HG03378 (cell line): ENCODE data around the gene PLPPR1.

Source experiments
- ATAC-seq: cut with Tn5 transposase; IDR thresholded peaks from one replicate; pipeline ENCODE4 v1.9.1; 2021; ENCODE audit warnings: mild to moderate bottlenecking, moderate library complexity; ENCODE audit not compliant: unreplicated experiment

The PLPPR1 gene

DNA sequence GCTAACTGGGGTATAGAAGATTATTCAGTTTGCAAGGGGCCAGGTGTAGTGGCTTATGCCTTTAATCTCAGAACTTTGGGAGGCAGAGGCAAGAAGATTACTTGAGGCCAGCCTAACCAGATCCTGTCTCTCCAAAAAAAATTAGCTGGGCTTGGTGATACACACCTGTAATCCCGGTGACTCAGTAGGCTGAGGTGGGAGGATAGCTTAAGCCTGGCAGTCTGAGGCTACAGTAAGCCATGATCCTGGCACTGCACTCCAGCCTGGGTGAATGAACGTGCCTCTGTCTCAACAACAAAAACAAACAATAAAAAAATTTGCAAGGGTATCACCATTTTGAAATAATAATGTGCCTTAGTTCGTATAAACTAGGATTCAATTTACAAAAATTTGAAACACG lies 305.0 kb downstream of the PLPPR1 start:
- no peak for ATAC-seq

GRCh38 chr9:101333926-101334702 lies 305.6 kb downstream of the PLPPR1 start:
- no peak for ATAC-seq

GRCh38 chr9:101336091-101336490 lies 307.6 kb downstream of the PLPPR1 start:
- ATAC-seq: no peak

GRCh38 chr9:101337237-101337636 lies 308.7 kb downstream of the PLPPR1 start:
- ATAC-seq: no peak

DNA sequence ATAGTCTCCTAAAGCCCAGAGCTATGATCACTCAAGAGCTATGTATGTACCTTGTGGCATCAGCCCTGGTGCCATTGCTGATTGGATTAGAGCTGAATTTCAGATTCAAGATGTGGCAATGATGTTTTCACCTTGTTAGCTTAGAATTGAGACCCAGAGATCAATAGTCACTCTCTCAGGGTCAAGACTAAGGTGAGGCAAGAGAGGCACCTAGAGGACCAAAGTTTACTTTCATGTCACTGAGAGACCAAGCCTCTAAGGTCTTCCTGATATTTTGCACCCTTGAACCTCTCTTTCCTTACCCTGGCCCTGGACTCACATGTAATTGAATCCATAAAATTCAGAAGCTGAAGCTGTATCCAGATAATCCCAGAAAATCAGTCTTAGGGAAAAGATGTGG lies 313.4 kb downstream of the PLPPR1 start:
- no peak for ATAC-seq

- no peak for ATAC-seq
These were observed 314.1 kb downstream of the PLPPR1 start for GRCh38 chr9:101342595-101342994.

DNA sequence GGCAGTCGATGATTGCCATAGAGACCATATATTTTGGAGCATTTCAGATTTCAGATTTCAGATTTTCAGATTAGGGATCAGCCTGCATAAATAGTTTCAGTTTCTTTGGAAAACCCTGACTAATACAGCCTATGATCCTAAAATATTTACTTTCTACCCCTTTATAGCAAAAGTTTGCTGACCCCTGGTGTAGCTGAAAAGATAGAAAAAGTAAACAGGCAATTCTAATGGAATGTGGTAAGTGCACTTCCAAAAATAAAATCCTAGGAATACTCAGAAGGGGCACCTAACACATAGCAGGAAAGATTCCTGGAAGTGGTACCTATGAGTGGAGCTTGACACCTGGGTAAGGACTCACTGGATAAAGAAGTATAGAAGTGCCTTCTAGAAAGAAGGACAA lies 321.8 kb downstream of the PLPPR1 start:
- no peak for ATAC-seq

GRCh38 chr9:101352892-101353463 lies 324.5 kb downstream of the PLPPR1 start:
- no peak for ATAC-seq

GRCh38 chr9:101353683-101354082 lies 325.2 kb downstream of the PLPPR1 start:
- ATAC-seq: no peak

- ATAC-seq: no peak
These were observed 325.7 kb downstream of the PLPPR1 start for GRCh38 chr9:101354143-101354764.

DNA sequence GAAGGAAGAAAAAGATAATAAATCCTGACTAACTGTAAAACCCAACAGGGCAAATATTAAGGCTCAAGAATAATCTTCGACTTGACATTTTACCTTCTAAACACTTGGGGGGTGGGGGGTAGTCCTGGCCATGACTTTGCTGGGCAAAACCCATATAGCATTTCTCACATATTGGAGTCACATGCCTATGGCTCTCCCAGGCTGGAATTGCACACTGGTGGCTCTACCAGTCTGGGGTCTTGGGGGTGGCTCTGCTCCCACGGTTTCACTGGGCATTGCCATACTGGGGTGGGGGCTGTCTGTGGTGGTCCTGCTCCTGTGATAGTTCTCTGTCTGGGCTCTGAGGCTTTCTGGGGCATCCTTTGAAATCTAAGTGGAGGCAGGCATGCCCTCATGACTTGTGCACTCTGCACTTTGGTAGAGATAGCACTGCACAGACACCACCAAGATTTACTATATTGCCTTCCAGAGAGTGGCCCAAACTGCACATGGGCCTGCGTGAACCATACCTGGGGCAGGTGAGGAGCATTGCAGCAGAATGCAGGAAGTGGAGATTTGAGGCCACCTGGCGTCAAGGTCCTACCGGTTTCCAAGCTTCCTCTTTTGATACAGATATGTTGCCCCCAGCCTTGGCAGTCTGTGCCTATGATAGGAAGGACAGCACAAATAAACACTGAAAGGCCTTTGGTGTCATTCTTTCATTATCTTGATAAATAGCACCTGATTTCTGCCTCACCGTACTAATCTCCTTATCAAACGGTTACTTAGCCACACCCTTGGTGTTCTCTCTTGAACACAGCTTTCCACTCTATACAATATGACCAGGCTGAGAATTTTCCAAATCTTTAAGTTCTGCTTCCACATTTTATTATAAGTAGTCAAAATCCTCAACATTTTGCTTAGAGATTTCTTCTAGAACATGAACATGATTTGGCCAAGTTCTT lies 326.5 kb downstream of the PLPPR1 start:
- no peak for ATAC-seq

- ATAC-seq: no peak
These were observed 328.1 kb downstream of the PLPPR1 start for GRCh38 chr9:101356619-101357018.

- no peak for ATAC-seq
These were observed 331.2 kb downstream of the PLPPR1 start for GRCh38 chr9:101359679-101360078.

DNA sequence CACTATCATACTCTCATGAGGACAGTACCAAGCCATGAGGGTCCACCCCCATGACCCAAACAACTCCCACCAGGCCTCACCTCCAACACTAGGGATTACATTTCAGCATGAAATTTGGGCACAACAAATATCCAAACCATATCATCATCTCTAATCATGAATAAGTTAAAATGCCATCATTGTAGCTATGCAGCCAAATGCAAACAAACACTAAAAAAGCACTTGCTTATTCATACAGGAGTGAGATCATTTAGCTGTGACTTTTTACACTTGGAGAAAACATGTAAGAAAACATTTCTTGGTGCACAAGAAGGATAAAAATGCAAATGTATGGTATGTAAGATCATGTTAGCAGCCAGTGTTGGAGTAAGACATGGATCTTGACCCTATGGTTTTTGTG lies 332.1 kb downstream of the PLPPR1 start:
- no peak for ATAC-seq

DNA sequence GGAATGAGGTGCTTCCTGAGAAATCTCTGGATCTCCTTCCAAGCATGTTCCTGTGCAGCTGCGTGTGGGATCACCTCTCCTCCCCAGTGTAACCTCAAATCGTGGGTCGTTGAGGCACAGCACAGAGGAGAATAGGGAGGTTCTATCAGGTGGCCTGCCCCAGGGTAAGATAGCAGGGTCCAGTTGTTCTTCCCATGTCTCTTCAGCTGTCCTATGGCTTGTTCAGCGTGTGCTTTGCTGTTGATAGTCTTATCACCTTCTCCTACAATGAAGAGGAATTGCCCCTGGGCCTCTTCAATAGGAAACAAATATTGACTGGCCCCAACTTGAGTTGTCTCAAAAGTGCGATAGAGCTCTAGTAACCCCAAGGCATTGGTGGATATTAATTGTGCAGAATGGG lies 333.9 kb downstream of the PLPPR1 start:
- no peak for ATAC-seq

DNA sequence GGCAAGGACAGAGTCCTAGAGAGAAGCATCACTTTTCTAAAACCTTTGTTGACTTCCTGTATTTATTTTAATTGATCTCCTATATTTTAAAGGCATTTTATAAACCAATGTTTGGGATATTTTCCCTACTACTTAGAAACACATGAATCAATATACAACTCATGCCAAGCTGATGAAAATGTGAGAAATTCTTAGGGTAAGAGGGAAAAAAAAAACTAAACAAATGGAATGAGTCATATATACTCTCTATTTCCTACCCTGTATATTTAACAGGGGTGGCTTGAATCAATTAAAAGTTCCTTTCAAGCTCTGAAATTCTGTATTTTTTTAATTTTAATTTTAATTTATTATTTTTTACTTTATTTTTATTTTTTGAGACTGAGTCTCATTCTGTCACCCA lies 336.7 kb downstream of the PLPPR1 start:
- no peak for ATAC-seq

DNA sequence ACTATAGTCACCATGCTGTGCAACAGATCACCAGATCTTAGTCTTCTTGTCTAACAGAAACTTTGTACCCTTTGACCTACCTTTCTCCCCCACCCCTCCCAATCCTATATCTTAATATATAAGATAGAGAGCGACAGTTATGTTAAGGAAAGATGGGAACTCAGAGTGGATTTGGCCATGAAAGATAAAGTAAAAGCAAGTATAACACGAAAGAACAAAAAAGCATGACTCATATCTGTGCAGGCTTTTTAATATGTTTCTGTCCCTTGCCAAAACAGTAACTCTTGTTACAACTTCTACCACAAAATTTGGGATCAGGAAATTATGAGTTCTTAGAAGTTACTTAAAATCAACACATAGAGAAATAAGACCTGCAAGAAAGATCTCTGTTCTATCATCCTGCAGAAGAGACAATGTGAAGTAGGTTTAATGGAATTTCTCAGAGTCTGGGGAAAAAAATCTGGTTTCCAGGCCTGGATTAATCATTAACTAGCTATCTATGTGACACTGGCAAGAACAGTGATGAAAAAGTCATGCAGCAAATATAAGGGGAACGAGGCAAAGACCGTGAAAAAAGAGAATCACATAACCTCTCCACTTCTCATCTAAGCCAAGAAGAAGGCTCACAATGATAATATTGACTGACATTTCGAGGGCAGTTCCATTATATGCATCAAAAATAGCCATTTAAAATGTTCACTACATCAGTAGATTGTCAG lies 337.7 kb downstream of the PLPPR1 start:
- ATAC-seq: no peak

- ATAC-seq: no peak
These were observed 338.8 kb downstream of the PLPPR1 start for GRCh38 chr9:101367323-101367722.

GRCh38 chr9:101369286-101369685 lies 340.8 kb downstream of the PLPPR1 start:
- ATAC-seq: no peak

GRCh38 chr9:101369884-101370531 lies 341.5 kb downstream of the PLPPR1 start:
- ATAC-seq: no peak
